ENCODE results near the gene CPNE8.

CPNE8 gene

DNA sequence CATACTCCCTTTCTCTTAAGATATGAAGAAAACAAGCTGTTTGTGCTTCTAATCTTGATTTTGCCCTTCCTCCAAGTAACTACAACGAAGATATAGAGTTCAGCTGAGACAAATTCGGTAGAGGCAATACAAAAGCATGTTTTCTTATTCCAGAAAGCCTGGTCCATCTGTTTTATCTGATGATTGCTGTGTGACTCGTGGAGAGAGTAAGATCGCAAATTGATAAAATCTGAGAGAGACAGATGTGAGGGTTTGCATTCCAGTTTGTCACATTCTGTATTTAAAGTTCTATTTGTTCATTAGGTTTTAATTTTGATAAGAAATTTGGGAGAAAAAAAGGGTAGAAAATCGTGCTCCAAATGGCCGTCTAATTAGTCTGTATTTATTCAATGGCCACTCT, 192.1 kb downstream of the CPNE8 start:
- no peak for DNase-seq

DNA sequence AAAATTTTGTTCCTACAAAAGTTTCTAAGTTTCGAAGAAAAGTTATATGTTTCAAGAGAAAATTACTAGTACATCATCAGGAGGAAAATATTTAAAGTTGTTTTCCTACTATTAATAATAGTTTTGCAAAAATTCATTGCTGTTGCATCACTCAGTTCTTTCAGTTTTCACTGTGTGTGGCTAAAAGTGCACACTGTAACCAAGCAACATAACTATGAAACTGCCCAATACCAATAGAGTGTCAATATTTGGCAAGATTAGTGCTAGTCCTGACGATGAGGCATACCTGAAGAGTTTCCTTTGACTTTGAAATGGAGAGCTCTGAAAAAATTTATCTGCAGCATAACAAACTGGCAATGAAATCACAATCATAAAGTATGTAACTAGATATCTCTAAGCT, 194.3 kb downstream of the CPNE8 start:
- DNase-seq, result no peak

DNA sequence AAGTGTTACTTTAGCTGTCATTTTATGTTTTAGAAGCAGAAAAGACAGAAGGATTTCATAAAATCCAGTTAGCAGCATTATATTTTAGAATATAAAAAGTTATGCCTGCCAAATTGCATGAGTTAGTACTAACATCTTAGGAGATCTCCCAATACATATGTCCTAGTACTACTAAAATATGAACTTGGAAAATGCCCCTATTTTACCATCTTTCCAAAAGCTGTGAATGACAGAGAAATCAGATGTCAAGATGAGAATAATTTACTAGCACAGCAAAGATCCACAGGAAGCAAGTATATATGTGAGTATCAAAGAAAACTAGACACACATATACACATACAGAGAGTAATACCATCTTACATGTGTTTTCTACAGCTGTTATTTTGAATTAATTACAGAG, 196.9 kb downstream of the CPNE8 start:
- DNase-seq, result no peak

DNA sequence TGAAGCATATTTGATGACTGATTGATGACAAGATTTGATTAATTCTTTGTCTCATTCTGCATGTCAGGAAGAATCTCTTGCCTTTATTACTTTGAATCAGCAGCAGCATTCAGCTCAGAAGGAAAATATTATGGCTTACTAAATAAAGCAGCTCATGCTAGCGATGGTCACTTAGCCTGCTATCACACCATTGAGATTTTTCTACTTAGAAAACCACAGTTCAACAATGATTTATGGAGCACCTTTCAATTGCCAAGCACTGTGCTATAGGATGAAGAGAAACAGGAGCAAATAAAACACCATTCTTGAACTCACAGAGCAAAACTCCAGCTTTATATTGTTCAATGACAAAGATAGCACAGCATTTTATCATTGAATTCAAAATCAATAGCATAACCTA, 197.7 kb downstream of the CPNE8 start:
- DNase-seq, result no peak

DNA sequence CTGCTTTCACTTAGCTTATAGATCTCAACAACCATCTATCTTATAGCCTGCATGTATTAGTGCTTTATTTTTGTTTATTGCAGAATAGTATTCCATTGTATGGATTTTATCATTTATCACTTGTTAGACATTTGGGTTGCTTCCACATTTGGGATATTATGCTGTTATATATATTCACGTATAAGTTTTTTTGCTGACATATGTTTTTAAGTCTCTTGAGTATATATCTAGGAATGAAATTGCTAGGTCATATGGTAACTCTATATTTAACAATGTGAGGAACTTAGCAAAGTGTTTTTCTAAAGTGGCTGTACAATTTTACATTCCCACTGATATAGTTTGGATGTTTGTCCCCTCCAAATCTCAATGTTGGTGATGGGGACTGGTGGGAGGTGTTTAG, 208.1 kb downstream of the CPNE8 start:
- DNase-seq, result no peak

DNA sequence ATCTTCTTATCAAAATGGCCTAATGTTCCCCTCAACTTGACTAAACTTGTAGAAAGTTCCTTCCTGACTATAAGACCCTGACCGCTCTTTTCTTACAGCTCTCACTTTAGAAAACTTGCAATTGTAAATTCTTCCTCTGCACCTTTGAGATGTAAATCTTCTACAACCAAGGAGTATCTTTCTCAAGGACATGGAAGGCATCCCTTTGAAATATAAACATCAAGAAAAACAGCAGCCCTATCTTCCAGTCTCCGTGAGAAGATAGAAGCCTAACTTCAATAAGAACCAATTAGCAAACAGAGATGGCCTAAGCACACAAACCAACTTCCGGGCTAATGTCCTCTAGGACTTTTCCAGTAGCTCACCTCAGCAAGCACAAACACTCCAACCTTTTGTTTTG, 210.3 kb downstream of the CPNE8 start:
- DNase-seq, result no peak

DNA sequence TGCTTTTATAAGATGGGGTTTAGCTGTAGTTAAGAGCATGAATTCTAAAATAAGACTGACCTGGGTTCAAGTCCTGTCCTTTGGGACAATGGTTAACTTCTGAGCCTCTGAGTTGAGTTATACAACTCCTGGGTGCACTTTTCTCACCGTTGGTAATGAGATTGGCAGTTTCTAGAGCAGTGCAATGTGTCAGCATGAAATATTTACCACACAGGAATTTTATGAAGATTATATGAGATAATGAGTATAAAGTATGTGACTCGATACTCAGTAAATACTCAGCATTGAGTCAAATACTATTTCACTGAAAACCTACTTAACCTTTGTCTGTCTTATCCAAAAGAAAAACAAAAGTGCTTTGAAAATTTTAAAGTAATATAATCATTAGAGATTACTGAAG, 214.2 kb downstream of the CPNE8 start:
- DNase-seq, result no peak

DNA sequence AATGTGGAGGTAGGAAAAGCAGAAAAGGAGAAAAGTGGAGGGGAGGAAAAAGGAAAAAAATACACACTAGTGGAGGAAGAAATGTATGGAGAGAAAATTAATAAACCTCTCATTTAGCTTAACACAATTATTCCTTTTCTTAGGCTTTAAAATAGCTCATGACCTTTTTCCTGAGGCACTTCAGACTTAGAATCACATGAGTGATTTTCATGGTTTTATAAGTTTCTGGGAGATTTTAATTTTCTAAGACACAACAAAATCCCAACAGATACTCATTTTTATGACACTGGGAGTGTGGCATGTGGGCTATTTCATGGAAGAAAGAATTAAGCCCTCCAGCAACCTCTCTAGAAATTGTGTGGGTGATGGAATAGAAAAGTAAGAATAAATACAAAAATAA, 214.7 kb downstream of the CPNE8 start:
- no peak for DNase-seq

DNA sequence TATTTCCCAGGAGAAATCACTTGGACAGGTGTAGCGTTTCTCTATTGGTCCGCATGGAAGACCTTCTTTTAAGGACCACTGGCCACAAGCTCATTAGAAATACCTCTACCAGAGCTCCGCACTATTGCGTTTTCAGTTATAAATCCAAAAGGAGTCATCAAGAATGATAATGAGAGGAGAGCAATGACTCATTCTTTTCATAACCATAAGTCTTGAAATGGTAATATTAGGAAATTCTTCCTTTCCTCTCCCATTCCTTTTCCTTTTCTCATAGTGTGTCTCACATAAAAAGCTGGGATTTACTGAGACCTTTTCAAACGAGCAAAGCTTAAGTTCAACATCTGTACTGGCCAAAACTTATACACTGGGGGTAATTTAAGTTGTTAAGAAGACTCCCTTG, 215.7 kb downstream of the CPNE8 start:
- no peak for DNase-seq

DNA sequence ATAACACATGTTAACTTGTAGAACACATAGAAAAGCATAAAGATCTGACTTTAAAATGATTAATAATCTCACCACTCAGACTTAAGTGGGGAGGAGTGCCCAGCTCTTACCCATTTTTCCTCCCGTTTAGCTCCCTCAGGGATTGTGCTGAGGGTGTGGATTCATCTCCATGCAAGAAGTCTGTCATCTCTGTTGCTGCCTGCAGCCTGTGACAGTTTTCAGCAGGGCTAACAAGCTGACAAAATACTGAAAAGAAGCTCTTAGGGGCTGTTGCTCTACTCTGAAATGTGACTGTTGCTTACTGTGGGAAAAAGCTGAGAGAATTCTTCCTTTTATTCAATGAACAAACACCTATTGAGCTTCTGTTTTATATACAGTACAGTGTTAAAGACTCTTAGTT, 216.2 kb downstream of the CPNE8 start:
- no peak for DNase-seq

DNA sequence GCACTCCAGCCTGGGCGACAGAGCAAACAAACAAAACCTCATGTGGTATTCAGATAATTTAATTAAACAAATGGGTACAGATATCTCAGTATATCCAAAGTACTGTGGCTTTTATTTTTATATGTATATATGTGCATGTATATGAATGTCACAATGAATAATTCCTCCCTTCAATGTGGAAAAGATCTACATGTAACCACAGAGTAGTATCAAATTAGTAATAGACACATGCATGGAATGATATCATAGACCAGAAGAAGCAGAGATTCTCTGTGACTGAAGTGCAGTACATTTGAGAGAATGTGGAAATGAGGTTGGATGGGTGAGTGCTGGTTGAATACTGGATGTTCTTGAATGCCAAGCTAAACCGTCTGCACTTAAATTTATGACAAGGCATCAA, 222.9 kb downstream of the CPNE8 start:
- no peak for DNase-seq

DNA sequence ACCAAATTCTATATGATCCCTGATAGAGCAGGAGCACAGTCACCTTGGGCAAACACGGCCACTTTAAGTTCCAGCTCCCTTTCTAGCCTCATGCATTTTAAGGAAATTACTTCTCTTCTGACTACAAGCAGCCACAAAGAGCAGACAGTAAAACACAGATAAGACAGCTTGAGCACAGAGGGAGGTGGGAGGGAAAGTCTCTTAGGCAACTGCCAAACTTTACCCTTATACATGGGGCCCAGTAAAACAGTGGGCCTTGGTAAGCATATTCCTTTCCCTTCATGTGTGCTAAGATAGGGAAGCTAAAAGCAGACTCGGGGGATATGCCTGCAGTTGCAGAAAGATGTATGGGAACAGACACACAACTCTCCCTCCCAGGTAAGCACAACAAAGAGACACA, 235.9 kb downstream of the CPNE8 start:
- DNase-seq, result no peak

DNA sequence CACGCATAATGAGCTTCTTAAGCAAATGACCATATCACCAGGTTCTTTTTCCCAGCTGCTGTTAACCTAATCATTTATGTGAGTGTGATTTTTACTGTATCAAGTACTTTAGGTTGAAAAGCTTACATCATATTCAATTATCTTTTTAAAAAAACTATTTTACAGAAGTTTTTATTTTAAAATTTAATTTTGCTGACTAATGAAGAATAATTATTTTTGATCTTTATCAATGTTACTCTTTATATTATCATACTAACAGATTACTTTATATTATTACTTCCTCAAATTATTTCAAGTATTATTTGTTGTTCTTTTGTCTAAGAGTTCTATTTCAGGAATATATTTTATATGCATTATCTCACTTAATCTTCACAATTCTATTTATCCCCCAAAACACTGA, 236.3 kb downstream of the CPNE8 start:
- no peak for DNase-seq

DNA sequence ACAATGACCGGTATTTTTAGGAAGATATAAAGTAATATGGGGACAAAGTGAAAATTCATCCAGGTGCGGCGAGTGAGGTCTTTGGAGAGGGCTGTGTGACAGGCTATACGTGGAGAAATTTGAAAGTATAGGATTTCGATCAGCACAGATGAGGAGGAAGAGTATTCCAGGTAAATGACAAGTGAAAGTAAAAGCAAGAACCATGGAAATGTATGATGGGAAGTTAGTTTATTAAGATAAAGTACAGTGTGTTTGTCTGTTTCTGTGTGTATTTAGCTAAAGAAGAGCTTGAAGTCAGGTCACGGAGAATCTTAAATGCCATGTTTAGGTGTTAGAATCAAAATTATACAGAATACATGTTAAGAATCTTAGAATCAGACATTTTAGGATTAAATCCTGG, 239.0 kb downstream of the CPNE8 start:
- no peak for DNase-seq

DNA sequence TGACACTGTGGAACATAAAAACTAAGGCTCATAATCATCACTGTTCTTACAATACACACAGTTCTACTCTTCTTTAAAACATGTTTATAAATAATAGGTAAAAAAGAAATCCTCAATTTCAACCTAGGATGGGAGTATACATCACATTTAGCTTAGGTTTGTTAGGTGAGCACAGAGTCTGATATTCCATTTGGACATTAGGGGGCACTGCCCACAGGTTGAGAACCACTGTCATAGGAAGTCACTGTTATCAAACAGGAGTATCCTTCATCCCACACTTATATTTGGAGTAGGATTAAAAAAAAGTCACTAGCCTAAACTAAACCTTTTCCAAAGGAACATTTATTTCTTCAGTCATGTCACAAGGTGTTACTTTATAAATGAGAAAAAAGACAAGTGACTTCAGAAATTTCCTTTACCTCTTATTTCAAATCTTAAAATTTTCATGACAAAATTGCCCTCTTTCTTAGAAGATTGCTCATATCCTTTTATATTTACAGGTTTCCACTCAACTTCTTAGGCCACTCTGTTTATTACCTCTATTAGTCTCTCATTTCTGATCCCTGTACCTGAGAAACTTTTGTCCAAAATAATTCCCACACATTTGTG, 240.6 kb downstream of the CPNE8 start:
- DNase-seq, result no peak

DNA sequence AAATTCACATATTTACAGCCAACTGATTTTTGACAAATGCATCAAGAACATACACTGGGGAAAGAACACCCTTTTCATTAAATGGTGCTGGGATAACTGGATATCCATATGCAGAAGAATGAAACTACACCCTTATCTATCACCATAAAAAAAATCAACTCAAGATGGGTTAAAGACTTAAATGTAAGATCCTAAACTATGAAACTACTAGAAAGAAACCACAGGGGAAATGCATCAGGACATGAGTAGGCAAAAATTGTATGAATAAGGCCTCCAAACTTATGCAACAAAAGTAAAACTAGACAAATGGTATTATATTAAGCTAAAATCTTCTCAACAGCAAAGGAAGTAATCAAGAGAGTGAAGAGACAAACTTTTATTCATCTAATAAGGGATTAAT, 242.6 kb downstream of the CPNE8 start:
- DNase-seq, result no peak

DNA sequence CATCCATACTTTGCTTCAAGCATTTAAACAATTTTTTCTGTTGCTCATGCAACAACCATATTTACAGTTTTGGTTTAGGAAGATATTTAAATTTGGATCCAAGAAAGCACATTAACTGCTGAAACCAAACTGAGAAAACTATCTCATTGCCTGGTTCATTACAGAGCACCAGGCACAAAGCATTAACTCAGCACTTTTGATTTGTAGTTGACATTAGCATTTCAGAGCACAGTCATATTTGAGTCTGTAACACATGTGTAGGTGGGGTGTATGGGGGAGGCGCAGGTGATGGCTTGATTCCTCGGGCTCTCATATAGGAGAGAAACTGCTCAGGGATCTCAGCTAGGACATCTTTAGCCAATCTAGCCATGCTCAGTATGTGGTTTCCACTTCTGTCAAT, 251.7 kb downstream of the CPNE8 start:
- DNase-seq, result no peak

DNA sequence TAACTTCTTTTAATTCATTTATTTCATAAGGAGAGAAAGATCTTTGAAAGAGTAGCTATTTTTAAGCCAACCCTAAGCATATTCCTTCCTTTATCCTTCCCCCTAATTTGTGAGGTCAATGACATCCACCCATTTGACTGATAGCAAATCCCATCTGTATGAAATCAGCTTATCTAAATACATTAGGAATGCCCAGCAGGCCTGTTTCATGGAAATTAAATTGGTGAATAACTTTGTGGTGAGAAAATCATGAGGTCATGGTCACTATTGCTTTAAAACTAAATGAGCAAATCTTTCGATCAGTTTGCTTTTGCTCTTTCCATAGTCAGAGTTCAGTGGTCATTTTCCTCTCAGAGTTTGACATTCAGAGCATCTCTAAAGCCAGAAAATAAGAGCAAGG, 256.6 kb downstream of the CPNE8 start:
- DNase-seq, result no peak

DNA sequence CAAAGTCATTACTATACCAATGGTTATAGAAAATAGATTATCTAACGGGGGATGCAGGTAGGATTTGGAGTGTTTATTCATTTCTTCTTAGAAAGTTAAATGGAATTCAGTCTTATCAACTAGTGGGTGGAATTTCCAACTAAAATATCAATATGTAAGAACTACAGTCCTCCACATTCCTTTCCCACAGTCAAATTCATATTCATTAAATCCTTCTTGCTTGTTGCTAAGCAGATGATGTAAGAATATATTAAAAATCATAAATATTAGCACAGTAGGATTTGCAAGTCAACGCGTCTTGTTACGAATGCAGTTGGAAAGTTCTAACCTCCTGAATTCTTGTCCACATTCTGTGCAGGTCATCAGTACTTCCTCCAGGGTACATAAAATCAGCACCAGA, 259.2 kb downstream of the CPNE8 start:
- no peak for DNase-seq

DNA sequence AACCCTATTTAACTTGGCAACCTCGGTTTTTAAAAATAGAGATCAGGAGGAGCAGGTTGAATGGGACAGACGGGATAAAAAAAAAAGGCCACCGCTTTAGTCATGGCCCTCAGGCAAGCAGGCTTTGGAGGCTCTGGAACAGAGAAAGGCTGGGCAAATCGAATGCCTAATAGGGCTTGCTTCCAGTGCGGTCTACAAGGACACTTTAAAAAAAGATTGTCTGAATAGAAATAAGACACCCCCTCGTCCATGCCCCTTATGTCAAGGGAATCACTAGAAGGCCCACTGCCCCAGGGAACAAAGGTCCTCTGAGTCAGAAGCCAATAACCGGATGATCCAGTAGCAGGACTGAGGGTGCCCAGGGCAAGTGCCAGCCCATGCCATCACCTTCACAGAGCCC, 265.8 kb downstream of the CPNE8 start:
- DNase-seq, result no peak

DNA sequence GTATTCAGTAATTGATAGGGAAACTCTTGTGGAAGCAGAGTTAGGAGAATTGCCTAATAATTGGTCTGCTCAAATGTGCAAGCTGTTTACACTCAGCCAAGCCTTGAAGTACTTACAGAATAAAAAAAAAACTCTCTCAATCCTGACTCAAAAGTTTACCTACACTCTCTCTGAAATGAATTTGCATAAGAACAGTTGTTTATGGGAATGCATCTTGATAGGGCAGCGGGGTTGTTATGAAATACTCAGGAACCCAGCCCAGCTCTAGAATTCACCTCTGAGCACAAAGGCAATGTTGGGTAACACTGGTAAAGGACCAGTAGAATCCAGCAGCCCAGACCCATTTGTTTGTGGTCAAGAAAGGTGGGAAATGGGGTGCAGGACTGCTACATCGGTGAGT, 267.0 kb downstream of the CPNE8 start:
- no peak for DNase-seq

DNA sequence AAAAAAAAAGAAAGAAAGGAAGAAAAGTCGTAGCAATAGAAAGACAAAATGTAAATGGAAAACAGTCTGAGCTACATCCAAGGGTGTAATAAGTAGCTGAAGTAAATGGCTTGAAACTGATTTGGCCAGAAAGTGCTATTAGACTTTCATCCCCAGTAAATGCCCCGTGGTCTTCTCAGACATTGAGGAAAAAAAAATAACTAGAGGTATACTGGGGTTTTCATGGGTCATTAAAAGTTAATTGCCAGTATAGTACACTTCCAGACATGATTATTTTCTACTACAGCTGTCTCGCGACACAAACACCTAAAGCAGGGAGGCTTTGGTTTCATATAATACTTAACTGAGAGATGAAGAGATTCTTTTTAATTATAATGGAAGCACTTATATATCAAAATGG, 271.9 kb downstream of the CPNE8 start:
- no peak for DNase-seq

DNA sequence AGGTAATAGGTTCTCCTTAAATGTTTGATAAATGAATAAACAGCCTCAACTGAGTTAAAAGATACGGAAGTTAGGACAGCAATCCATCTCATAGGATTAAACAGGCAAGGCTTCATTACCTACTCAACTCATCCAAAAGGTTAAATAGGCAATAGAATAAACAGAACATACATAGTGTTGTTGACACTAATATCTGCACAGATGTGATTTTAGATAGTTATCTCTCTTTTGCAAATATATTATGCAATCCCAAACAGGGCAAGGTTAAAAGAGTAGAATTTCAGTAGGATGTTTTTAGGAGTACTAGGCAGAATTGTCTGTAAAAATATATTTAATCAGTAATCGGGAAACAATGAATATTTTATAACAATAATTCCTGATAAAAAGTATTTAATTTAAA, 276.3 kb downstream of the CPNE8 start:
- no peak for DNase-seq

DNA sequence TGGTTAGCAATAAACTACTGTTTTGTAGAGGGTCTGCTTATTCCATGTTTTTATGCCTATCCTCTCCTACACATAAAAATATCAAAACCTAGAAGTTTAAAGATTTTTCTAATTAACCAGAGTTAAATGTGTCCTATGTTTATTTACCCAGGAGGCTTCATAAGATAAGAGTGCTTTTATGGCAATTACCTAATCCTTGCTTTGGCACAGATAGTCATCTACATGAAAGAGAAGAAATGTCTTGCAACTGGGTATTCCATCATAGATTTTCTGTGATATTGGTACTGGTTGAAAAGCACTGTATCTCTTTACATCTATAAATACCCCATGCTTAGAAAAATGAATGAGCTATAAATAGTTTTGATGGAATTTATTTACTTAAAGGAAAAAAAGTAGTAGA, 277.1 kb downstream of the CPNE8 start:
- DNase-seq, result no peak

DNA sequence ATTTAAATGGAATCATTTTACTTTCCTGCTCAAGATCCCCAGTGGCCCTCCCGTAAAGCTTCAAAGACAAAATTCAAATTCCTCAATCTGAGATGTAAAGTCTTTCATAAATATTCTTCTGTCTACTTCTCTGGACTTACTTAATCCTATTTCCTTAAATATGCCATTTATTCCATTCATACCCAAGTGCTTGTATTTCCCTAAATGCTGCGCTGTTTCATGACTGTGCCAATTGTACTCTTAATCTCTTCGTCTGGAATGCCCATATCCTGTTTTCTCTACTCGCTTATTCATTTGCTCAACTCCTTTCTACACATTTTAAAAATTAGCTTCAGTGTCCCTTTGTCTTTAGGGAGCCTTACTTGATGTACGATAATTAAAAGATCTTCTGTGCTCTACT, 280.1 kb downstream of the CPNE8 start:
- no peak for DNase-seq

DNA sequence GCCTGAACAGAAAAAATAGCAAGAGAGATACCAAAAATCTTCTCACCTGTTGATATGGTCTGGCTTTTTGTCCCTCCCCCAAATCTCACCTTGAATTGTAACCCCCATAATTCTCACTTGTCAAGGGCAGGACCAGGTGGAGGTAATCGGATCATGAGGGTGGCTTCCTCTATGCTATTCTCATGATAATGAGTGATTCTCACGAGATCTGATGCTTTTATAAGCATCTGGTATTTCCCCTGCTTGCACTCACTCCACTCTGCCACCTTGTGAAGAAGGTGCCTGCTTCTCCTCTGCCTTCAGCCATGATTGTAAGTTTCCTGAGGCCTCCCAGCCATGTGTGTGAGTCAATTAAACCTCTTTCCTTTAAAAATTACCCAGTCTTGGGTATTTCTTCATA, 291.2 kb downstream of the CPNE8 start:
- no peak for DNase-seq

All from activated CD4-positive, alpha-beta T cell treated with anti-CD3 and anti-CD28 coated beads, Interleukin-2, amount 50 U/mL, for 1 hour (primary cell).